Vagina (tissue), 2 donors: ENCODE results near the gene CHAD. TPM values are rescaled to one million over a fixed set of nuclear protein-coding genes. Genes with fewer than 3 reads are reported as not detected.

Experiments used
- DNase-seq, 2 donors: peaks; one replicate each; pipeline ENCODE4 v3.0.0-alpha.2; 2017; ENCODE audit errors: extremely low spot score in 2 of 2
- H3K27ac ChIP-seq: fragments of 200-600 bp; sonication (generic); one replicate; pipeline ENCODE4 v1.5.1; 2019
- H3K27me3 ChIP-seq: fragments of 200-600 bp; sonication (generic); one replicate; pipeline ENCODE4 v1.5.1; 2019
- H3K36me3 ChIP-seq, 2 donors: fragments of 200-600 bp; sonication (generic); one replicate each; pipeline ENCODE4 v1.5.1; 2017 to 2019
- H3K4me1 ChIP-seq: fragments of 200-600 bp; sonication (generic); one replicate; pipeline ENCODE4 v1.5.1; 2019
- H3K4me3 ChIP-seq, 2 donors: fragments of 200-600 bp; sonication (generic); 1 replicate in 1 of 2; 2 replicates in 1 of 2; pipeline ENCODE4 v1.5.1; 2016 to 2019
- H3K9me3 ChIP-seq: fragments of 200-600 bp; sonication (generic); one replicate; pipeline ENCODE4 v1.5.1; 2019
- CTCF ChIP-seq, 3 experiments: fragments of 450-650 bp in 2 of 3; fragments of 200-600 bp in 1 of 3; sonication (generic) in 1 of 3; IDR thresholded peaks; one replicate each; pipeline ENCODE4 v1.5.1; 2017 to 2019; ENCODE audit warnings: antibody characterized with exemption in 3 of 3, mild to moderate bottlenecking in 2 of 3, moderate library complexity in 2 of 3
- POLR2A ChIP-seq, 2 donors: fragments of 450-650 bp; IDR thresholded peaks; one replicate each; pipeline ENCODE4 v1.6.1; 2017; ENCODE audit warnings: antibody characterized with exemption in 2 of 2, mild to moderate bottlenecking in 2 of 2, moderate library complexity in 2 of 2
- POLR2AphosphoS5 ChIP-seq, 2 donors: sonication (generic); formaldehyde crosslinking; IDR thresholded peaks; one replicate each; pipeline ENCODE4 v1.9.0; 2017; ENCODE audit warnings: antibody characterized with exemption in 2 of 2, mild to moderate bottlenecking in 2 of 2, low read depth in 1 of 2; ENCODE audit not compliant: insufficient read depth in 1 of 2
- intact Hi-C: fragments of 100-400 bp; cut with DNase I; formaldehyde crosslinking; loops from one replicate; pipeline ENCODE4 v1.15.1; 2023
- total RNA-seq: library from RNA; depleted of rRNA; stranded (reverse); fragments of >200 nt; gene quantifications from one replicate; pipeline ENCODE4 v1.2.3, GENCODE V29; 2016

Gene CHAD
- total RNA-seq, 1 donor from 2014 or later: not detected

GRCh38 chr17:50514388-50514787 is 45.7 kb upstream of the CHAD start:
- no peaks in the 10 kb centered on the region for H3K9me3 ChIP-seq
- no peak overlapping the region for H3K4me3 ChIP-seq
- TF ChIP-seq POLR2A (IDR thresholded peaks at IDR 0.05): no peak
- no peak for TF ChIP-seq CTCF (IDR thresholded peaks at IDR 0.05)
- TF ChIP-seq POLR2AphosphoS5 (IDR thresholded peaks at IDR 0.05; ENCODE audit: insufficient read depth in 1 of 2, low read depth in 1 of 2): no peak
- intact Hi-C loops: no loop called here
- H3K27me3 ChIP-seq: no peaks in the 10 kb centered on the region
- peaks cover 12% of the 10 kb centered on the region for H3K4me1 ChIP-seq
- DNase-seq: no peak
- no peaks in the 10 kb centered on the region for H3K36me3 ChIP-seq
- no peak overlapping the region for H3K27ac ChIP-seq

GRCh38 chr17:50513495-50513894 is 44.8 kb upstream of the CHAD start:
- H3K4me1 ChIP-seq: peaks cover 21% of the 10 kb centered on the region
- no peaks in the 10 kb centered on the region for H3K27me3 ChIP-seq
- intact Hi-C loops: no loop called here
- no peaks in the 10 kb centered on the region for H3K9me3 ChIP-seq
- TF ChIP-seq CTCF (IDR thresholded peaks at IDR 0.05) (no peak), POLR2A (IDR thresholded peaks at IDR 0.05) (no peak), POLR2AphosphoS5 (IDR thresholded peaks at IDR 0.05; ENCODE audit: insufficient read depth in 1 of 2, low read depth in 1 of 2) (no peak)
- H3K27ac ChIP-seq: no peak overlapping the region
- H3K36me3 ChIP-seq: no peaks in the 10 kb centered on the region
- no peak for DNase-seq
- no peak overlapping the region for H3K4me3 ChIP-seq

GRCh38 chr17:50511058-50511457 is 42.4 kb upstream of the CHAD start:
- Histone ChIP-seq H3K4me1 (peaks cover 28% of the 10 kb centered on the region), H3K4me3 (no peak overlapping the region), H3K36me3 (no peaks in the 10 kb centered on the region), H3K27me3 (no peaks in the 10 kb centered on the region), H3K9me3 (no peaks in the 10 kb centered on the region), H3K27ac (no peak overlapping the region)
- intact Hi-C loops: no loop called here
- DNase-seq: no peak
- TF ChIP-seq CTCF (IDR thresholded peaks at IDR 0.05) (no peak), POLR2A (IDR thresholded peaks at IDR 0.05) (no peak), POLR2AphosphoS5 (IDR thresholded peaks at IDR 0.05; ENCODE audit: insufficient read depth in 1 of 2, low read depth in 1 of 2) (no peak)

GRCh38 chr17:50508573-50509460 is 40.1 kb upstream of the CHAD start:
- Histone ChIP-seq H3K27ac (peak overlapping the region; percentile 96), H3K4me3 (peak overlapping the region; percentile 64 to 82), H3K9me3 (no peaks in the 10 kb centered on the region), H3K4me1 (peaks cover 20% of the 10 kb centered on the region), H3K27me3 (no peaks in the 10 kb centered on the region), H3K36me3 (no peaks in the 10 kb centered on the region)
- DNase-seq: no peak
- TF ChIP-seq POLR2A (IDR thresholded peaks at IDR 0.05) (no peak), CTCF (IDR thresholded peaks at IDR 0.05) (no peak), POLR2AphosphoS5 (IDR thresholded peaks at IDR 0.05; ENCODE audit: insufficient read depth in 1 of 2, low read depth in 1 of 2) (peak in 1 of 2 donors; percentile 66)
- intact Hi-C loops: no loop called here
